HuH-7.5 (cell line): ENCODE data around the gene PPP2R2C.

Source experiments
- DNase-seq: peaks from one replicate; pipeline ENCODE4 v3.0.0; 2011; ENCODE audit warnings: low spot score

The PPP2R2C gene

GRCh38 chr4:6302869-6303268 lies 169.5 kb downstream of the PPP2R2C start:
- DNase-seq = no peak

GRCh38 chr4:6301732-6302442 lies 170.5 kb downstream of the PPP2R2C start:
- no peak for DNase-seq

- DNase-seq = no peak
Measured at GRCh38 chr4:6301051-6301731, 171.2 kb downstream of the PPP2R2C start.

GRCh38 chr4:6300359-6300758 lies 172.1 kb downstream of the PPP2R2C start:
- DNase-seq = no peak

GRCh38 chr4:6299875-6300274 lies 172.5 kb downstream of the PPP2R2C start:
- no peak for DNase-seq

GRCh38 chr4:6298852-6299251 lies 173.6 kb downstream of the PPP2R2C start:
- no peak for DNase-seq

- DNase-seq = no peak
Measured at GRCh38 chr4:6298035-6298434, 174.4 kb downstream of the PPP2R2C start.

GRCh38 chr4:6297266-6297815 lies 175.1 kb downstream of the PPP2R2C start:
- DNase-seq = no peak

- no peak for DNase-seq
Measured at GRCh38 chr4:6296026-6296425, 176.4 kb downstream of the PPP2R2C start.

GRCh38 chr4:6295495-6295894 lies 176.9 kb downstream of the PPP2R2C start:
- DNase-seq = no peak

- no peak for DNase-seq
Measured at GRCh38 chr4:6294705-6295421, 177.6 kb downstream of the PPP2R2C start.

GRCh38 chr4:6293661-6294060 lies 178.8 kb downstream of the PPP2R2C start:
- DNase-seq = no peak

GRCh38 chr4:6293097-6293445 lies 179.3 kb downstream of the PPP2R2C start:
- DNase-seq = no peak

GRCh38 chr4:6292376-6293096 lies 179.9 kb downstream of the PPP2R2C start:
- no peak for DNase-seq

GRCh38 chr4:6291784-6292297 lies 180.6 kb downstream of the PPP2R2C start:
- DNase-seq = no peak

GRCh38 chr4:6290769-6291547 lies 181.5 kb downstream of the PPP2R2C start:
- no peak for DNase-seq

GRCh38 chr4:6290256-6290655 lies 182.2 kb downstream of the PPP2R2C start:
- DNase-seq = no peak

- no peak for DNase-seq
Measured at GRCh38 chr4:6288871-6289270, 183.5 kb downstream of the PPP2R2C start.

- DNase-seq = no peak
Measured at GRCh38 chr4:6288342-6288741, 184.1 kb downstream of the PPP2R2C start.

- DNase-seq = no peak
Measured at GRCh38 chr4:6287017-6287788, 185.2 kb downstream of the PPP2R2C start.
